ENCODE data around the gene EQTN. TPM values are rescaled to one million over a fixed set of nuclear protein-coding genes. Genes with fewer than 3 reads are reported as not detected.

The EQTN gene
- total RNA-seq, 2 experiments from 2014 or later = not detected

- CTCF ChIA-PET (ENCODE audit: unreplicated experiment) = no interaction called here
- no TSS peak for BruUV-seq (replicated peaks)
- Histone ChIP-seq H4K20me1 (ENCODE audit: insufficient read depth, low read length) (no peaks in the 10 kb centered on the region), H3K36me3 (ENCODE audit: insufficient read depth, low read length) (no peaks in the 10 kb centered on the region), H3K4me2 (ENCODE audit: low read length) (no peak overlapping the region), H3K4me3 (ENCODE audit: low read depth, low read length, poor library complexity, severe bottlenecking) (no peak overlapping the region), H3K27ac (ENCODE audit: low read depth, low read length, poor library complexity, severe bottlenecking) (no peak overlapping the region), H3K79me2 (ENCODE audit: insufficient read depth, low read depth, low read length) (no peaks in the 10 kb centered on the region), H3K4me1 (ENCODE audit: insufficient read depth, low read length, poor library complexity, severe bottlenecking) (no peaks in the 10 kb centered on the region), H3K9me2 (ENCODE audit: insufficient read depth, low read length) (no peaks in the 10 kb centered on the region), H3K9me3 (ENCODE audit: low read length) (no peaks in the 10 kb centered on the region), H2AFZ (ENCODE audit: low read length) (no peak overlapping the region)
- no peak for DNase-seq (ENCODE audit: low spot score)
- POLR2A ChIA-PET = interaction anchor here (1.4 kb wide), 1 partner anchor 54 kb away, joined by 3 read pairs; no protein-coding TSS in a partner anchor
- TF ChIP-seq CTCF (conservative IDR thresholded peaks at IDR 0.05; ENCODE audit: low read length) (no peak), EZH2phosphoT487 (IDR thresholded peaks at IDR 0.05; ENCODE audit: borderline replicate concordance, low read depth, low read length) (no peak)
- intact Hi-C loops (cut with micrococcal nuclease; ENCODE audit: unreplicated experiment) = loop anchor here (10.0 kb wide), 3 partner anchors 86 to 386 kb away; no protein-coding TSS in a partner anchor
Measured at GRCh38 chr9:27338527-27338903, 41.6 kb upstream of the EQTN start.

- no peak overlapping the region for H3K4me2 ChIP-seq (ENCODE audit: low read length)
- H3K4me1 ChIP-seq (ENCODE audit: insufficient read depth, low read length, poor library complexity, severe bottlenecking) = no peaks in the 10 kb centered on the region
- H3K36me3 ChIP-seq (ENCODE audit: insufficient read depth, low read length) = no peaks in the 10 kb centered on the region
- intact Hi-C loops (cut with micrococcal nuclease; ENCODE audit: unreplicated experiment) = loop anchor here (10.0 kb wide), 3 partner anchors 87 to 387 kb away; no protein-coding TSS in a partner anchor
- no peak overlapping the region for H2AFZ ChIP-seq (ENCODE audit: low read length)
- H3K9me3 ChIP-seq (ENCODE audit: low read length) = no peaks in the 10 kb centered on the region
- no peaks in the 10 kb centered on the region for H3K79me2 ChIP-seq (ENCODE audit: insufficient read depth, low read depth, low read length)
- ChIA-PET CTCF (ENCODE audit: unreplicated experiment) (no interaction called here), POLR2A (interaction anchor here (0.6 to 1.4 kb wide), 2 partner anchors 27 to 54 kb away, joined by 3 read pairs; no protein-coding TSS in a partner anchor)
- no TSS peak for BruUV-seq (replicated peaks)
- no peaks in the 10 kb centered on the region for H3K9me2 ChIP-seq (ENCODE audit: insufficient read depth, low read length)
- H3K27ac ChIP-seq (ENCODE audit: low read depth, low read length, poor library complexity, severe bottlenecking) = no peak overlapping the region
- no peak for TF ChIP-seq CTCF (conservative IDR thresholded peaks at IDR 0.05; ENCODE audit: low read length)
- no peak for TF ChIP-seq EZH2phosphoT487 (IDR thresholded peaks at IDR 0.05; ENCODE audit: borderline replicate concordance, low read depth, low read length)
- H4K20me1 ChIP-seq (ENCODE audit: insufficient read depth, low read length) = no peaks in the 10 kb centered on the region
- DNase-seq (ENCODE audit: low spot score) = no peak
- H3K4me3 ChIP-seq (ENCODE audit: low read depth, low read length, poor library complexity, severe bottlenecking) = no peak overlapping the region
Measured at GRCh38 chr9:27337833-27338526, 41.0 kb upstream of the EQTN start.

GRCh38 chr9:27337236-27337635, 40.3 kb upstream of the EQTN start:
- Histone ChIP-seq H3K4me3 (ENCODE audit: low read depth, low read length, poor library complexity, severe bottlenecking) (no peak overlapping the region), H3K79me2 (ENCODE audit: insufficient read depth, low read depth, low read length) (no peaks in the 10 kb centered on the region), H4K20me1 (ENCODE audit: insufficient read depth, low read length) (no peaks in the 10 kb centered on the region), H3K36me3 (ENCODE audit: insufficient read depth, low read length) (no peaks in the 10 kb centered on the region), H3K4me2 (ENCODE audit: low read length) (no peak overlapping the region), H3K27ac (ENCODE audit: low read depth, low read length, poor library complexity, severe bottlenecking) (no peak overlapping the region), H3K9me3 (ENCODE audit: low read length) (no peaks in the 10 kb centered on the region), H3K9me2 (ENCODE audit: insufficient read depth, low read length) (no peaks in the 10 kb centered on the region), H3K4me1 (ENCODE audit: insufficient read depth, low read length, poor library complexity, severe bottlenecking) (no peaks in the 10 kb centered on the region), H2AFZ (ENCODE audit: low read length) (no peak overlapping the region)
- BruUV-seq (replicated peaks) = no TSS peak
- CTCF ChIA-PET (ENCODE audit: unreplicated experiment) = no interaction called here
- DNase-seq (ENCODE audit: low spot score) = no peak
- POLR2A ChIA-PET = interaction anchor here (0.6 to 1.4 kb wide), 2 partner anchors 28 to 55 kb away, joined by 3 read pairs; no protein-coding TSS in a partner anchor
- TF ChIP-seq EZH2phosphoT487 (IDR thresholded peaks at IDR 0.05; ENCODE audit: borderline replicate concordance, low read depth, low read length) = no peak
- no peak for TF ChIP-seq CTCF (conservative IDR thresholded peaks at IDR 0.05; ENCODE audit: low read length)
- intact Hi-C loops (cut with micrococcal nuclease; ENCODE audit: unreplicated experiment) = loop anchor here (10.0 kb wide), 3 partner anchors 88 to 388 kb away; no protein-coding TSS in a partner anchor

All from OCI-LY7 (cell line).